ENCODE results near the gene ADAP1.

DNA sequence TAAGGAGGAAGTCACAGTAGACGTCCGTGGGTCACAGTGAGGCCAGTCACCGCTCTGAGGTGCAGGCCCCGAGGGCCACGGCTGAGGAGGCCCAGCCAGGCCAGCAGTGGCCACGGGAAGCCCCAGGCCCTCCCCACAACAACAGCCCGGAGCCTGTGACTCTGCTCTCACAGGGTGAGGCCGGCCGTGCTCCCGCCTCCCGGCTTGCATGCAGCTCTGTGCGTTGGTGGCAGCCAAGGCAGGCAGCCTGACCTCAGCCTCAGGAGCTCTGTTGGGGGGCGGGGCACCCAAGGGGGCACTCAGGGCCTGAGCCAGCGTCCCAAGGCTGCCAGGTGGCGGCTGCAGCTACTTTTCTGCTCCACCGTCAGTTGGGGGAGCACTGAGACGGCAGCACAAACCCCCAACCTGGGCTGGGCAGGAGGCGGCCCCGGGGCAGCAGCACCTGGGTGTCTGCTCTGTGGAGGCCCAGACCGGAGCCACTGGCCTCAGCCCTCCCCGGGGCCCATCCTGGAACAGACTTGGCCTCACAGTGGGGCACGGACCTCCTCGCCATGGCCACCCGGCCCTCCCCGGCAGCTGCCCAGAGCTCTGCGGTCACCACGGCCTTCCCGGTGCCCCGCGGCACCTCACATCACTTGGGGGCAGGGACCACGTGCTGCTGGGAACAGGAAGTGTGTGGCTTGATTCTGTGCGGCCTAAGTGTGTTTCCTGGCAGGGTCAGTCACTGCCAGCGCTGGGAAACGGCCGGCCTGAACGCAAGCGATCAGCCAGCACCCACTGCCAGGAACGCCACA is 41.8 kb upstream of the ADAP1 start:
- TF ChIP-seq, protein P1, sequence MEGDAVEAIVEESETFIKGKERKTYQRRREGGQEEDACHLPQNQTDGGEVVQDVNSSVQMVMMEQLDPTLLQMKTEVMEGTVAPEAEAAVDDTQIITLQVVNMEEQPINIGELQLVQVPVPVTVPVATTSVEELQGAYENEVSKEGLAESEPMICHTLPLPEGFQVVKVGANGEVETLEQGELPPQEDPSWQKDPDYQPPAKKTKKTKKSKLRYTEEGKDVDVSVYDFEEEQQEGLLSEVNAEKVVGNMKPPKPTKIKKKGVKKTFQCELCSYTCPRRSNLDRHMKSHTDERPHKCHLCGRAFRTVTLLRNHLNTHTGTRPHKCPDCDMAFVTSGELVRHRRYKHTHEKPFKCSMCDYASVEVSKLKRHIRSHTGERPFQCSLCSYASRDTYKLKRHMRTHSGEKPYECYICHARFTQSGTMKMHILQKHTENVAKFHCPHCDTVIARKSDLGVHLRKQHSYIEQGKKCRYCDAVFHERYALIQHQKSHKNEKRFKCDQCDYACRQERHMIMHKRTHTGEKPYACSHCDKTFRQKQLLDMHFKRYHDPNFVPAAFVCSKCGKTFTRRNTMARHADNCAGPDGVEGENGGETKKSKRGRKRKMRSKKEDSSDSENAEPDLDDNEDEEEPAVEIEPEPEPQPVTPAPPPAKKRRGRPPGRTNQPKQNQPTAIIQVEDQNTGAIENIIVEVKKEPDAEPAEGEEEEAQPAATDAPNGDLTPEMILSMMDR (IDR thresholded peaks at IDR 0.05; ENCODE audit: borderline replicate concordance, extremely low read depth, low read length, poor library complexity, severe bottlenecking), result no peak
- no peak for TF ChIP-seq EZH2 (IDR thresholded peaks at IDR 0.05; ENCODE audit: borderline replicate concordance, low read depth, low read length, severe bottlenecking)

All from DND-41 (cell line).